Astrocyte (in vitro differentiated cells and primary cell): Measurements from ENCODE around the gene YIF1A.

Experiments
- EZH2 ChIP-seq: IDR thresholded peaks from 2 replicates; pipeline ENCODE4 v1.6.1; 2012; ENCODE audit warnings: mild to moderate bottlenecking, low read length, inconsistent platforms; ENCODE audit not compliant: insufficient read depth
- TF ChIP-seq, protein P1 (sequence below): IDR thresholded peaks from 2 replicates; pipeline ENCODE4 v1.5.1; 2011; ENCODE audit warnings: low read depth, mild to moderate bottlenecking, inconsistent platforms, low read length, moderate library complexity; ENCODE audit not compliant: insufficient read depth

- TF ChIP-seq, protein P1, sequence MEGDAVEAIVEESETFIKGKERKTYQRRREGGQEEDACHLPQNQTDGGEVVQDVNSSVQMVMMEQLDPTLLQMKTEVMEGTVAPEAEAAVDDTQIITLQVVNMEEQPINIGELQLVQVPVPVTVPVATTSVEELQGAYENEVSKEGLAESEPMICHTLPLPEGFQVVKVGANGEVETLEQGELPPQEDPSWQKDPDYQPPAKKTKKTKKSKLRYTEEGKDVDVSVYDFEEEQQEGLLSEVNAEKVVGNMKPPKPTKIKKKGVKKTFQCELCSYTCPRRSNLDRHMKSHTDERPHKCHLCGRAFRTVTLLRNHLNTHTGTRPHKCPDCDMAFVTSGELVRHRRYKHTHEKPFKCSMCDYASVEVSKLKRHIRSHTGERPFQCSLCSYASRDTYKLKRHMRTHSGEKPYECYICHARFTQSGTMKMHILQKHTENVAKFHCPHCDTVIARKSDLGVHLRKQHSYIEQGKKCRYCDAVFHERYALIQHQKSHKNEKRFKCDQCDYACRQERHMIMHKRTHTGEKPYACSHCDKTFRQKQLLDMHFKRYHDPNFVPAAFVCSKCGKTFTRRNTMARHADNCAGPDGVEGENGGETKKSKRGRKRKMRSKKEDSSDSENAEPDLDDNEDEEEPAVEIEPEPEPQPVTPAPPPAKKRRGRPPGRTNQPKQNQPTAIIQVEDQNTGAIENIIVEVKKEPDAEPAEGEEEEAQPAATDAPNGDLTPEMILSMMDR = no peak
- TF ChIP-seq EZH2 = no peak
These were observed 42.8 kb upstream of the YIF1A start for GRCh38 chr11:66331542-66332370.
